Activated T-helper 1 cell treated with anti-CD3 and anti-CD28 coated beads, Interleukin-12 subunit alpha, Interleukin-12 subunit beta, Interleukin-2, Interleukin-4 antibody, amounts not matched to agents 30 ng/mL and 10 ng/mL and 1 ng/mL, durations not matched to agents 14 hours and 24 hours and 36 hours (primary cell): ENCODE measurements around the gene SH2D6. TPM values are rescaled to one million over a fixed set of nuclear protein-coding genes. Genes with fewer than 3 reads are reported as not detected.
A peak's percentile ranks its signal among the peaks of the same experiment; 100 is the strongest.
"Not testable (repeated sequence)": the region's sequence is repeated elsewhere in the genome, so short reads cannot be mapped to it uniquely, and the experiment has no call there.

ENCODE experiments used
- DNase-seq: peaks from one replicate; pipeline ENCODE4 v3.0.0; 2021; ENCODE audit warnings: low spot score
- H3K27ac Mint-ChIP-seq: one replicate; pipeline ENCODE4 v1.8.0; 2021; ENCODE audit warnings: mild to moderate bottlenecking, mixed read lengths
- H3K27me3 Mint-ChIP-seq: one replicate; pipeline ENCODE4 v1.8.0; 2022; ENCODE audit warnings: mild to moderate bottlenecking, moderate library complexity, mixed read lengths; ENCODE audit not compliant: insufficient read depth
- H3K36me3 Mint-ChIP-seq: one replicate; pipeline ENCODE4 v1.8.0; 2021; ENCODE audit warnings: low read depth, mixed read lengths
- H3K4me1 Mint-ChIP-seq: one replicate; pipeline ENCODE4 v1.8.0; 2021; ENCODE audit warnings: low read depth, mixed read lengths
- H3K4me3 Mint-ChIP-seq: one replicate; pipeline ENCODE4 v1.8.0; 2021; ENCODE audit warnings: mild to moderate bottlenecking, moderate library complexity, mixed read lengths
- H3K9me3 Mint-ChIP-seq: one replicate; pipeline ENCODE4 v1.8.0; 2021; ENCODE audit warnings: mixed read lengths
- intact Hi-C: fragments of 100-400 bp; cut with micrococcal nuclease; formaldehyde crosslinking; loops from one replicate; pipeline ENCODE4 v1.15.1; 2024
- total RNA-seq: library from RNA; stranded (reverse); gene quantifications from 2 replicates; pipeline ENCODE4 v1.2.3, GENCODE V29; 2022

The SH2D6 gene
- total RNA-seq, 1 donor from 2014 or later, result 0.70 TPM

- H3K4me3 Mint-ChIP-seq, result no peak overlapping the region
- DNase-seq, result no peak
- no peak overlapping the region for H3K27ac Mint-ChIP-seq
- peaks cover 20% of the 10 kb centered on the region for H3K4me1 Mint-ChIP-seq
- no peaks in the 10 kb centered on the region for H3K9me3 Mint-ChIP-seq
- intact Hi-C loops, result no loop called here
- peaks cover 1% of the 10 kb centered on the region for H3K27me3 Mint-ChIP-seq
- no peaks in the 10 kb centered on the region for H3K36me3 Mint-ChIP-seq
Observed at GRCh38 chr2:85433511-85434089, 15.1 kb downstream of the SH2D6 start.

GRCh38 chr2:85434696-85435095, 16.2 kb downstream of the SH2D6 start:
- DNase-seq, result no peak
- Mint-ChIP-seq H3K27ac (no peak overlapping the region), H3K4me3 (no peak overlapping the region), H3K4me1 (peaks cover 21% of the 10 kb centered on the region), H3K9me3 (no peaks in the 10 kb centered on the region), H3K36me3 (no peaks in the 10 kb centered on the region), H3K27me3 (peaks cover 1% of the 10 kb centered on the region)
- intact Hi-C loops, result no loop called here

GRCh38 chr2:85435220-85435958, 16.9 kb downstream of the SH2D6 start:
- Mint-ChIP-seq H3K27me3 (peaks cover 1% of the 10 kb centered on the region), H3K27ac (no peak overlapping the region), H3K9me3 (no peaks in the 10 kb centered on the region)

GRCh38 chr2:85435981-85436835, 17.7 kb downstream of the SH2D6 start:
- intact Hi-C loops, result no loop called here
- peak overlapping the region; percentile 97 for H3K27ac Mint-ChIP-seq
- H3K4me1 Mint-ChIP-seq, result peaks cover 26% of the 10 kb centered on the region
- H3K4me3 Mint-ChIP-seq, result peak overlapping the region; percentile 83
- H3K36me3 Mint-ChIP-seq, result no peaks in the 10 kb centered on the region
- DNase-seq, result no peak
- no peaks in the 10 kb centered on the region for H3K9me3 Mint-ChIP-seq
- H3K27me3 Mint-ChIP-seq, result peaks cover 1% of the 10 kb centered on the region

More at GRCh38 chr2:85435220-85435958, 16.9 kb downstream of the SH2D6 start:
- peaks cover 26% of the 10 kb centered on the region for H3K4me1 Mint-ChIP-seq
- no peaks in the 10 kb centered on the region for H3K36me3 Mint-ChIP-seq
- peak overlapping the region; percentile 53 for H3K4me3 Mint-ChIP-seq
- no peak for DNase-seq
- intact Hi-C loops, result no loop called here

GRCh38 chr2:85436836-85437487, 18.4 kb downstream of the SH2D6 start:
- H3K36me3 Mint-ChIP-seq, result no peaks in the 10 kb centered on the region
- peak overlapping the region; percentile 97 for H3K27ac Mint-ChIP-seq
- H3K4me1 Mint-ChIP-seq, result peaks cover 26% of the 10 kb centered on the region
- peaks cover 1% of the 10 kb centered on the region for H3K27me3 Mint-ChIP-seq
- intact Hi-C loops, result loop anchor here (1.0 kb wide), 1 partner anchor 17 kb away; no protein-coding TSS in a partner anchor
- no peak for DNase-seq
- peak overlapping the region; percentile 83 for H3K4me3 Mint-ChIP-seq
- H3K9me3 Mint-ChIP-seq, result no peaks in the 10 kb centered on the region

- Mint-ChIP-seq H3K4me3 (peak overlapping the region; percentile 88), H3K4me1 (peaks cover 26% of the 10 kb centered on the region), H3K27ac (peak overlapping the region; percentile 97), H3K27me3 (peaks cover 1% of the 10 kb centered on the region), H3K36me3 (no peaks in the 10 kb centered on the region), H3K9me3 (no peaks in the 10 kb centered on the region)
- intact Hi-C loops, result loop anchor here (1.0 kb wide), 4 partner anchors 17 to 158 kb away; partner anchors contain the start of genes ELMOD3, MAT2A, RETSAT and RNF181
- peak; percentile 66 for DNase-seq
Observed at GRCh38 chr2:85437488-85438200, 19.1 kb downstream of the SH2D6 start.

GRCh38 chr2:85438201-85439024, 19.9 kb downstream of the SH2D6 start:
- Mint-ChIP-seq H3K4me3 (peak overlapping the region; percentile 88), H3K36me3 (no peaks in the 10 kb centered on the region), H3K27ac (peak overlapping the region; percentile 97), H3K4me1 (peaks cover 26% of the 10 kb centered on the region), H3K9me3 (no peaks in the 10 kb centered on the region), H3K27me3 (peaks cover 1% of the 10 kb centered on the region)
- no peak for DNase-seq
- intact Hi-C loops, result loop anchor here (1.0 kb wide), 3 partner anchors 84 to 157 kb away; partner anchors contain the start of genes ELMOD3, MAT2A, RETSAT and RNF181

GRCh38 chr2:85439025-85439472, 20.5 kb downstream of the SH2D6 start:
- Mint-ChIP-seq H3K36me3 (no peaks in the 10 kb centered on the region), H3K9me3 (no peaks in the 10 kb centered on the region), H3K27me3 (peaks cover 1% of the 10 kb centered on the region), H3K4me1 (peaks cover 26% of the 10 kb centered on the region), H3K27ac (peak overlapping the region; percentile 97), H3K4me3 (peak overlapping the region; percentile 26)
- intact Hi-C loops, result no loop called here
- no peak for DNase-seq

- Mint-ChIP-seq H3K27ac (peak overlapping the region; percentile 77), H3K4me3 (peak overlapping the region; percentile 68), H3K4me1 (peaks cover 26% of the 10 kb centered on the region)
- H3K36me3 Mint-ChIP-seq, H3K9me3 Mint-ChIP-seq, H3K27me3 Mint-ChIP-seq, intact Hi-C loops, DNase-seq: not testable (repeated sequence)
Observed at GRCh38 chr2:85439569-85439968, 21.1 kb downstream of the SH2D6 start.

- Mint-ChIP-seq H3K27me3 (peaks cover 1% of the 10 kb centered on the region), H3K9me3 (no peaks in the 10 kb centered on the region), H3K4me3 (peak overlapping the region; percentile 68), H3K4me1 (peaks cover 26% of the 10 kb centered on the region), H3K36me3 (no peaks in the 10 kb centered on the region), H3K27ac (peak overlapping the region; percentile 77)
- intact Hi-C loops, result no loop called here
- no peak for DNase-seq
Observed at GRCh38 chr2:85439986-85440385, 21.5 kb downstream of the SH2D6 start.

GRCh38 chr2:85440729-85441128, 22.2 kb downstream of the SH2D6 start:
- H3K9me3 Mint-ChIP-seq, result no peaks in the 10 kb centered on the region
- intact Hi-C loops, result no loop called here
- no peak for DNase-seq
- peaks cover 26% of the 10 kb centered on the region for H3K4me1 Mint-ChIP-seq
- H3K36me3 Mint-ChIP-seq, result no peaks in the 10 kb centered on the region
- no peak overlapping the region for H3K4me3 Mint-ChIP-seq
- peaks cover 1% of the 10 kb centered on the region for H3K27me3 Mint-ChIP-seq
- H3K27ac Mint-ChIP-seq, result no peak overlapping the region
